Pons (tissue), 1 donor: ENCODE data around the gene ADAMTS12.
A peak's percentile ranks its signal among the peaks of the same experiment; 100 is the strongest.
"Not testable (repeated sequence)": the region's sequence is repeated elsewhere in the genome, so short reads cannot be mapped to it uniquely, and the experiment has no call there.

Experiments used
- DNase-seq: peaks from one replicate; pipeline ENCODE4 v3.0.0-alpha.2; 2016; ENCODE audit warnings: low spot score

ADAMTS12 gene

DNA sequence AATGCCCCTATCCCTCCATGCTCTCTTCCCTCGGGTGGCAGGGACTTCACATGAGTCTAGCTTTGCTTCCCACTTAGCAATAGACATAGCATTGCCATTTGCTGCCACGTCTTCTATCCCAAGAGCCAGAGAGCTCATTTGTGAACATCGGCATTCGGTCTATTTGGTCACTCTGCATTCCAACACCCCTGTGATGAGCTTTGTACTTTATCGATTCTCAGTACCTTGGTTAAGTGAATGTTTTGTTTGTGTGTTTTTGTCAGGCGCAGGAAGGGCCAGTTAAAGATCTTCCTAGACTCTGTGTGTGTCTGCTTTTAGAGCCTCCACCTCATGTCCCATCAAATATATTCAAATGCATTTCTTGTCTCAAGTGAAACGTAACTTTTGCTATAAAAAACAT, 309.4 kb downstream of the ADAMTS12 start:
- DNase-seq, result no peak

- DNase-seq, result no peak
Measured at GRCh38 chr5:33579789-33580188, 312.0 kb downstream of the ADAMTS12 start.

GRCh38 chr5:33579152-33579551, 312.6 kb downstream of the ADAMTS12 start:
- DNase-seq, result no peak

DNA sequence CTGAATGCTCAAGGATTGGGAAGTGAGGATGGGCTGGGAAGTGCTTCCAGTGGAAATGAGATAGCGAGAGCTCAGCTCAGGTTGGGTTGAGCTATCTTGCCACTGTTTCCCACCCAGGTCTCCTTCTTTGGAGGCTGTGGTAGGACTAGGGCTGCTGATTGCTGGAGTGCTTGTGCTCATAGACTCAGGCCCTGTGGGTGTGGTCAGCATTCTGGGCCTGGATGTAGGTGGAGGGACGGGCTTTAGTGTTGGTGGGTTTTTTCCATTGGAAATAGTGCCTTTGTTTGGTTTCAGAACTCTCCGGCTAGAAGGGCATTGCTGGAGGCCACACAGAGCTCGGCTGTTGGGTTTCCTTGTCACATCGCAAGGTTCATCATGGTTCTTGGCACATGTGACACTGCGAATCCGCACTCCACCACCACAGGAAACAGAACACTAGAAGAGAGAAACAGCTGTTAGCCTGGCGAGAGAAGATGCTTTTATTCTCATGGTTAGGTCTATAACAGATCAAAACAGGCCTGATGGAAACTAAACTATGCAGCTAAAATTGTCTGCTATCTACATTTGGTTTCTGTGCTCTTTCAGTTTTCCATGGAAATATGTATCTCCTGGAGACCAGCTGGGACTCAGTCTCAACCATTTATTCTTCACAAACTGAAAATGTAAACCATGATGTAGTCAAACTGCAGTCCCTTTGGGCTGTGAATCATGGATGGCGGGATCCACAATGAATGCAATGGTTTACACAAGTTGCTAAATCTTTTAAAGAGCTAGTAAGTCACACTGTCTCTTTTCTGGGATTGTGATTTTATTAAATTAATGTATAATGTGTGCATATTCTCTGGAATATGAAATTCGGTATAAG, 314.8 kb downstream of the ADAMTS12 start:
- DNase-seq, result no peak

- peak; percentile 12 for DNase-seq
Measured at GRCh38 chr5:33565324-33565723, 326.5 kb downstream of the ADAMTS12 start.

DNA sequence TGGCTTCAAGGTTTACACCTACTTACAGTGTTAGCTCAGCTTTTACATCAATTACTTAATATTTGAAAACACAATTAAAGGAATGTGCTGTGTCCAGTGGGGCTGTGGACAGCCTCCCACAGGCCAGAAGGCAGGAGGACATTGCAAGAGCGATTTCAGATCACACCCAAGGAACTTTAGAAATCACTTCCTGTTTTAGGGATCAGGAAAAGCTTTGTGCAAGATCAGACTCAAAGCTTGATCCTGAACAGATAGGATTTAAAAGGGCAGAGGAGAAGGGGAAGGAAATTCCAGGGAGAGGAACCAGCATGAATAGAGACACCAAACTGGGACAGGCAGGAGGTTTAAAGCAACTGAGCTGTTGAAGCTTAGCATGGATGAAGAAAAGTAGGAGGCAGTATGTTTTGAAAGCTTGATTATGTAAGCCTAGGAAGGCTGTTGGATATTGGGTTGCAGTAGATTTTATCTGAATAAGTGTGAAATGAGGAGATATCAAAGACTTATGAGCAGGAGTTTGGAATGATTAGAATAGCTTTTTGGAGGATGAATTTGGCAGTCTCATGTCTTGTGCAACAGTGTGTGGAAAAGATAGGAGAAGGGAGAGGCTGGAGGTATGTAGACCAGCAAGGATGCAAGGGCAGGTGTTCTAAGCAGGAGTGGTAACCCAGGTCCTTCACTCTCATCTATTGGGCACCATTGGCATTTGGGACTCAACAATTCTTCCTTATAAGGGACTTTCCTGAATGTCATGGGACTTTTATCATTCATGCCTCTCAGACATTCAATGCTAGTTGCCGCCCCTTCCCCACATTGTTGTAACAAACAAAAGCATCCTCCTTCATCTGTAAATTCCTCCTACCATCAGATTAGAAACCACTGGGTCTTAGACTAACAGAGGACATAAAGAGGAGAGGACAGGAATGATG, 327.5 kb downstream of the ADAMTS12 start:
- no peak for DNase-seq

GRCh38 chr5:33563530-33563929, 328.3 kb downstream of the ADAMTS12 start:
- DNase-seq, result no peak

GRCh38 chr5:33558489-33558888, 333.3 kb downstream of the ADAMTS12 start:
- DNase-seq, result no peak

GRCh38 chr5:33557605-33558004, 334.2 kb downstream of the ADAMTS12 start:
- no peak for DNase-seq

DNA sequence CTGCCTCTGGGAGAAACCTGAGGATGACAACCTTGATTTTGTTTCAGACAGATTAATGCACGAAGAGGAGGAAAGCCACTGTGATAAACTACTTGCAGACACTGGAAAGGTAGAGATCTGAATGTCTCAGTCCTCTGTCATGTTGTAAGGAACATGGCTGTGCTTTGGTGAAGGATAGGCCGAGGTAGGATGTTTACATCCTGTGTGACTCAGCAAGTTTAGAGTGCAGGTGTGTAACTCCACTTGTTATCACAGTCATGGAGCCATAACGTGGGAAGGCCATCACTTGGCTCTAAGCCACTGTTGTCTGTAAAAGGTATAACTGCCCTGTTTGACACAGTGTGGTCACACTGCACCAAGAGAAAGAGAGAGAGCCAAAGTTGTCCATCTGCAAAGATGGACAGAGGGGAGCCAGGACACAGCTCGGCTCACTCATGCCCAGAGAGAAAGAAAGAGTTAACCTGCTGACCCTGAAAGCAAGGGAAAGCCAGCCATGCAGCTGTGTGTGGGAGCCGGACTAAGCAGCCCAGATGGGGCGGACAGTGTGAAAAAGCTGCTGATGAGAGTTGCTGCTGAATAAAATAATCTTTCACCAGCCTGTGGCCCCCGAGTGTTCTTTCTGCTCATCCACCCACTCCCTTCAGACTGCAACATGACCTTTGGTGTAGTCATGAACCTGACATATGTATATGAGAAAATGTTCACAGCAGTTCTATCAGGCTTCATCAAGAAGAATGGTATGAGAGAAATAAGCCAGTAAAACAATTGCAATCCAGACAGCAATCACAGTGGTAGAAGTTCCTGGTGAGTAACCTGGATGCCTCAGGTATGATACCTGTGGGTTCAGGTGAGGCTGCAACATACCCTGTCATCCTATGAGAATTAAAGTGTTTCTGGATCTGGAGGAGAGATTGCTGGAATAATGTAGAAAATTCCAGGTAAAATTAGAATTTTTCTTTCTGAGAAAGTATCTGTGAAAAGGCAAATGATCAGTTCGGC, 335.2 kb downstream of the ADAMTS12 start:
- no peak for DNase-seq

- no peak for DNase-seq
Measured at GRCh38 chr5:33549982-33550567, 341.7 kb downstream of the ADAMTS12 start.

DNA sequence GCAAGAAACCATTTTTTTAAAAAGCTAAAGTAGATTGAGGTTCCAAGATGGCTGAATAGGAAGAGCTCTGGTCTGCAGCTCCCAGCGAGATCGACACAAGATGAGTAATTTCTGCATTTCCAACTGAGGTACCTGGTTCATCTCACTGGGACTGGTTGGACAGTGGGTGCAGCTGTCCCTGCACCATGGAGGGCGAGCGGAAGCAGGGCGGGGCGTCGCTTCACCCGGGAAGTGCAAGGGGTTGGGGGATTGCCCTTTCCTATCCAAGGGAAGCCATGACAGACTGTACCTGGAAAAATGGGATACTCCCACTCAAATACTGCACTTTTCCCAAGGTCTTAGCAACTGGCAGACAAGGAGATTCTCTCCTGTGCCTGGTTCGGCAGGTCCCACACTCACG, 352.0 kb downstream of the ADAMTS12 start:
- DNase-seq, result not testable (repeated sequence)

GRCh38 chr5:33539212-33539611, 352.6 kb downstream of the ADAMTS12 start:
- DNase-seq, result no peak

GRCh38 chr5:33538201-33538600, 353.6 kb downstream of the ADAMTS12 start:
- no peak for DNase-seq

DNA sequence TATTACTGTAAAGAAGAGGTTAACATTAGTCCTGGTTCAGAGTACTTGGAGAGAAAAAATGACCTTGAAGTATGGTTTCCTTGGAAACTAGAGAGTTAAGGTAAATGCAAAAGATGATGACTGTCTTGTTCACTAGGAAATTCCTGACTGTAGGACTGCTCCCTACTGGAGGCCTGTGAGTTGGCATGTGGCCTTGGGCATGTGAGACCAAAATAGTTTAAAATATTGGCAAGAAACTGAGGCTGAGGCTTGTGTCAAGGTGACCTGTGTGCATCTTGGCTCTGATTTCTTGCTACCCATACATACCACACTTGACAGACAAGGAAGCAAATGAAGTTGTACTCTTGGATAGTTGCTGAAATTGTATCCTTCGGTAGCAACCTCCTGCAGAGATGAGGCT, 354.6 kb downstream of the ADAMTS12 start:
- peak; percentile 13 for DNase-seq

DNA sequence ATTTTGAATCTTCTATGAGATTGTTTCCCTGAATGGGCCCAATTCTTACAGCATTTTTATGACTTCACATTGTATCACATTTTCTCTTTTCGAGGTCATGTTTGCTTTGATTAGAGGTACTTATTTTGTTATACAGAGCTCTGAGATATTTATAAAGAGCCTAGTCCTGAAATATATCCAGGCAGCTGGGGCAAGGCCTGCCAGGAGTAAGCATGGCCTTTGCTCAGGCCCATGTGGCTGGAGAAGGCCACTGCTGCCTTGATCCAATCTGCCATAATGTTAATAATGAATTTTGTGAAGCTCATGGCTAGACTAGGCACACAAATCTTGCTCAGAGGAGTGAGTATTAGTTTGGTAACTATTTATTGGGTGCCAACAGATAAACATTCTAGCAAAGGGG, 355.0 kb downstream of the ADAMTS12 start:
- no peak for DNase-seq

DNA sequence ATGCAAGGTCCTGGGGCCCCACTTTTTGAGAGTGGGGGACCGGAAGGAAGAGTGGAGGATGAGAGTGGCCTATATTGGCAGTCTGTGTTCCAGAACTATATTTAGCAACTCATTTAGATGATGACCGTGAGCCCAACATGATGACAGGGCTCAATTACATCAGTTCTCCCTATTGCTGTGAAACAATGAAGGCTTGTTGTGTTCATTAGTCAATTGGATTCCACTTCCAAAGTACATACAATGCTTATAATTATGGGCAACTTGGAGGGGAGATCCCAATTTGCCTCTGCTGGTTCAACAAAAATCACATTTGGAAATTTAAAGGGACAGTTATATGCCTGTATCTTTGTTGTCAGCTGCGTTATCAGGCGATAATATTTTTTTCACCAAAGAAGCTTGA, 360.0 kb downstream of the ADAMTS12 start:
- DNase-seq, result peak; percentile 68

GRCh38 chr5:33531037-33531298, 360.8 kb downstream of the ADAMTS12 start:
- DNase-seq, result no peak

GRCh38 chr5:33530183-33531036, 361.4 kb downstream of the ADAMTS12 start:
- no peak for DNase-seq

DNA sequence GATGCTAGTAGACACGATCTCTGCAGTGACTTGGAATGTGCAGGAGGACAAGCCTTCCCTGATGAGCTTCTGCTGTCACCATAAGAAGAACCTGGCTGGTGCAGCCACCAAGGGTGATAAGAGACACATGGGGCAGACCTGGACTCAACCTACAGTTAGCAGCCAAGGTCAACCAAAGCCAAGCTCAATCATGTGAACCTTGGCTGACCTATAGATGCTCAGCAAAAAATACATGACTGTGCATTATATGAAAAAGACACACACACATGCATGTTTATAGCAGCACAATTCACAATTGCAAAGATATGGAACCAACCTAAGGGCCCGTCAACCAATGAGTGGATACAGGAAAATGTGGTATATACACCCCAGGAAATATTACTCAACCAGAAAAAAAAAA, 364.1 kb downstream of the ADAMTS12 start:
- no peak for DNase-seq

DNA sequence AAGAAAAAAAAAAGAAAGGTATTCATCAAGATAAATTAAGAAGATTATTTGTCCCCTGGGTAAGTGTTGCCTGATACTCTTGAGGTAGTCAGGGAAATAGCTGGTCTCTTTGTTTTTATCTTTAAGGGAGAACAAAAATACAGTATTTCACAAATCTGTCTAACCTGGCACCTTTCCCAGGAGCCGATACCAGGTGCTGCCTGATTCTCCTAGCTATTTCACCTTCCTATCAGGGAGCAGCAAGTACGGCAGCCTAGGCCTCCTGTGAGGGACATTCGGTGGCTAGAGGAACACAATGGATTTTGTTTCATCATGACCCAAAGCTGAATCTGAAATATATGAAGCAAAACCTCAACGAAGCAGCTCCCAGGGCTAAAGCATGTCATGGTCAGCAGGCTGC, 365.0 kb downstream of the ADAMTS12 start:
- DNase-seq, result no peak
